HG02678 (cell line): ENCODE results near the gene FBXO3.
A peak's percentile ranks its signal among the peaks of the same experiment; 100 is the strongest.
"Not testable (repeated sequence)": the region's sequence is repeated elsewhere in the genome, so short reads cannot be mapped to it uniquely, and the experiment has no call there.

Source experiments
- ATAC-seq: cut with Tn5 transposase; IDR thresholded peaks from one replicate; pipeline ENCODE4 v1.9.1; 2021; ENCODE audit warnings: mild to moderate bottlenecking, moderate library complexity; ENCODE audit not compliant: unreplicated experiment

Gene FBXO3

DNA sequence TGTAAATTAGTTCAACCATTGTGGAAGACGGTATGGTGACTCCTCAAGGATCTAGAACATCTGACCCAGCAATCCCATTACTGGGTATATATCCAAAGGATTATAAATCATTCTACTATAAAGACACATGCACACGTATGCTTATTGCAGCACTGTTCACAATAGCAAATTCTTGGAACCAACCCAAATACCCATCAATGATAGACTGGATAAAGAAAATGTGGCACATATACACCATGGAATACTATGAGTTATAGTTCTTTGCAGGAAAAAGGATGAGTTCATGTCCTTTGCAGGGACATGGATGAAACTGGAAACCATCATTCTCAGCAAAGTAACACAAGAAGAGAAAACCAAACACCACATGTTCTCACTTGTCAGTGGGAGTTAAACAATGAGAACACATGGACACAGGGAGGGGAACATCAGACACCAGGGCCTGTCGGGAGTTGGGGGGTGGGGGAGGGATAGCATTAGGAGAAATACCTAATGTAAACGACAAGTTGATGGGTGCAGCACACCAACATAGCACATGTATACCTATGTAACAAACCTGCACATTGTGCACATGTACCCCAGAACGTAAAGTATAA, 45.2 kb downstream of the FBXO3 start:
- ATAC-seq: not testable (repeated sequence)

DNA sequence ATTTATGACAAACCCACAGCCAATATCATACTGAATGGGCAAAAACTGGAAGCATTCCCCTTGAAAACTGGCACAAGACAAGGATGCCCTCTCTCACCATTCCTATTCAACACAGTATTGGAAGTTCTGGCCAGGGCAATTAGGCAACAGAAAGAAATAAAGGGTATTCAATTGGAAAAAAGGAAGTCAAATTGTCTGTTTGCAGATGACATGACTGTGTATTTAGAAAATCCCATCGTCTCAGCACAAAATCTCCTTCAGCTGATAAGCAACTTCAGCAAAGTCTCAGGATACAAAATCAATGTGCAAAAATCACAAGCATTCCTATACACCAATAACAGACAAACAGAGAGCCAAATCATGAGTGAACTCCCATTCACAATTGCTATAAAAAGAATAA, 46.8 kb downstream of the FBXO3 start:
- ATAC-seq: not testable (repeated sequence)

DNA sequence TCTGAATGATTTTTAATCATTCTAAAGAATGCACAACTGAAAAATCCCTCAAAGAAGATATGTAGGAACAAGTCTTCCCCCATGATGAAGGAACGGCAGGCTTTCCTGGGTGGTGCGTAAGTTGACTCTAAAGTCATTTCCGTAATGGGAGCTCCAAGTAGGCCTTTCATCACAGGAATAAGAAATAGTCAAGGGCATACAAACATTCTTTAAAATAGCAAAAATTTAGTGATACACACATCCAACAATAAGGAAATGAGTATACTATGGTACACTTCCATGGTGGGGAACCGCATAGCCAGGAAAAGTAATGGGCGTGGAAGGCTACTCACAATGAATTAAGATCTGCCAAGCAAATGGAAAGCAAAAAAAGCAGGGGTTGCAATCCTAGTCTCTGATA, 48.8 kb downstream of the FBXO3 start:
- no peak for ATAC-seq

DNA sequence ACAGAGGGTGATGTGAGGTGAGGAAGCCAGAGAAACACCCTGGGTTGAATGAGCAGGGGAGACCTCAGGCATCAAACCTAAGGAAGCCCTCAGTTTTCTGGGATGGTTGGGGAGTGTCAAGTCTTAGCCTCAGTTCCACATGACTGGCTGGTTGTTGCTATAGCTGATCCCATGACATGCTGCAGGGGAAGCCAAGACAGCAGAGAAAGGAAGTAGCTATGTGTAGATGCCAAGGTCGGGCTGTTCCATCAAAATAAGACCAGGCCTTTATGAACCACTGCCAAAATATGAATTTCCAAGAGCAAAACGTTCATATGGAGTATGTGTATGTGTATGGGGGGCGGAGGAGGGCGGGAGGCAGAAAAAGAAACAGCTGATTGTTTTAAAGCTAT, 49.7 kb downstream of the FBXO3 start:
- ATAC-seq: no peak

DNA sequence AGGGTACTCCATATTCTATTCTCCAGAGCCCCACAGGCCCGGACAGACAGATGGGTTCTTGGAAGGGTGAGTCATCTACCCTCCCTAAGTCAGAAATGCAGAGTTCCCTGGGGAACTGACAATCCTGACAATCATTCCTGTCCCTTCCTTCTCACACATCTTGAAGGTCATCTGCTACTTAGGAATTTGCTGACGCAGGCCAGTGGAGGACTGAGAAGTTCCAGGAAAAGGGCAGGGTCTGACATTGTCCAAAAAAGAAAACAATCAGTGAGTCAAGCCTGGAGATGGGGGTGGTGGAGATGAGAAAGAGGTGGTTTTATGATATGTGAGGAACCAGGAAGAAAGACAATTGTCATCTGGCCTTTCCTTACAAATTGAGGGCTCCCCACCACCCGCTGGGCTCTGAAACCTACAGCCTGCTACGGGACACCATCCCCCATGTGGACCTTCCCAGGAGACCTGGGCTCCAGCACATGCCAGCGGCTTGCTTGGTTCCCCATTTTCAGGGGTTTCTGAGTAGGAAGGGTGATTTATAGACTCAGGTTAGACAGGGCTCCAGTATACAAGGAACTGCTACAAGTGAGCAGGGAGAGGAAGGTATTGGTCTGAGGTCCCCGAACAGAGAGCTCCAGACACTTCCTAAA, 51.0 kb downstream of the FBXO3 start:
- ATAC-seq: no peak

DNA sequence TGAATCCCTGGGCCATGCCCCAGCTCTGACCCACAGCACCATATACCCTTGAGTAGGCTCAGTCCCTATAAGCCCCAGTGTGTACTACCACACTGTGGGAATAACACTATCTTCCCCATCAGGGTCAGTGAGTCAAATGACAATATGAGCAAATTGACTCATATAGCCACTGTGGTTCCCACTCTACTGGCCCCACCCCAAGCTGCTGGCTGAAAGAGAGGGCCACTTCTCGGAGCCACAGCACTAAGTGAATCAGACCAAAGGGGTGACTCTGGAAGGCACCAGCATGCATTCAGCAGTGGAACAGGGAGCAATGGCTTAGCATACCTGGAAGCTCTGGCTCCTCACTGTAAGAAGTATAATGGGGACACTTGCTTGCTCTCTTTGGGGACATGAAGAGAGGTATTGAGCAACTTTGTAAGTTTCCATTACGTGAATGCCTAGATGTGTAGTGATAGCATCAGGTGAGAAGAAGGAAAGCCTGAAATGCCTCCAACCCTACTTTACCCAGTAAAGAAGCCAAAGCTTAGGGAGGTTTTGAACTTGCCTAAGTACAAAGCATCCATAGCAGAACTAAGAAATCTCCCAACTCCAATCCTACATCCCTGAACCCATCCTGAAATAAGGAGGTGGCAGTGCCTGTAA, 51.6 kb downstream of the FBXO3 start:
- peak; percentile 77 for ATAC-seq

DNA sequence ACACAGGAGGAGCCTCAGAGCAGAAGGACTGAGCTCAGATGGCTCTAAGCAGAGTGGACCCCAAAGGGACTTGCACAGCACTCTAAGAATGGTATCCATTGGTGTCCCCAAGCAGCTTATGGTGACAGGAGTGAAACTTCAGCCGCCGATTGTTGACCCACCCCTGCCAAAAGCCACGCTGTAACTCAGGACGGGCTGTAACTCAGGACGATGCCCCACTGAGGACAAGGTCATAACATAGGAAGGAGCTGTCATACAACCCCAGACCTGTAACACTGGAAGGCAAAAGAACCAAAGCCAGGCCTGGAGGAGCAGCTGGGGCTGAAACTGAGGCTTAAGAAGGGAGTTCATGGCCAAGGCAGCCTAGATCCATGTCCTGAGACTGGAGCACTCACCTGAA, 52.3 kb downstream of the FBXO3 start:
- no peak for ATAC-seq

DNA sequence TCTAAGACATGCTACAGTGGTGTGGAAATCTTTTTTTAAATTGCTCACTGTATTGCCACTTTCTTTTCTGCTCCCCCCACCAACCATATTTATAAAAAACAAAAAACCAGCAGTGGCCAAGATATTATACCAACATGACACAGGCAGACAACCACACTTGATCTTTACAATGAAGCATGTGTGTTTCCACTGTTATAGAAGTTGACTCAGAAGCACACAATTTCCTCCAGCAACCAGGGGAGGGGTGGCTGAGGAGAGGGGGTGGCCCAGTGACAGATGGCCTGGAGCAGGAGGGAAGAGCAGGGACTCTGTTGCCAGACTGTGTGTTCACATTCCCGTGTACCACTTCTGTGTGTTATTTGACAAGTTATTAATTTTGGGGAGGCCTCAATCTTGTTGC, 52.9 kb downstream of the FBXO3 start:
- no peak for ATAC-seq

DNA sequence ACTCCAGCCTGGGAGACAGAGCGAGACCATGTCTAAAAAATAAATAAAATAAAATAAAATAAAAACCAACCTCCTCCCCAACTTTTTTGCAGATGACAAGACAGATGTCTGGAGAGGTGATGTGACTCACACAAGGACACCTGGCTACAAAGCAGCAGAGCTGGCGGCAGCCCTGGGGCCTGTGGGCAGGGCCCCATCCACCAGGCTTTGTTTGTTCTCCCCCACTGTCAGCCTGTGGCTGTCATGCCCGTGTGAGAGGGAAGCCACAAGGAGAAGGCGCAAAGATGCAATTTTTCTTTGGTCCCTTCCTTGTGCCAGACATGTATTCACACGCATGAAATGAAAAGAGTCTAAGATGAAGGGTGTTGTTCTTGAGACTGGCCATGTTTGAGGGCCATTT, 54.7 kb downstream of the FBXO3 start:
- ATAC-seq: no peak

DNA sequence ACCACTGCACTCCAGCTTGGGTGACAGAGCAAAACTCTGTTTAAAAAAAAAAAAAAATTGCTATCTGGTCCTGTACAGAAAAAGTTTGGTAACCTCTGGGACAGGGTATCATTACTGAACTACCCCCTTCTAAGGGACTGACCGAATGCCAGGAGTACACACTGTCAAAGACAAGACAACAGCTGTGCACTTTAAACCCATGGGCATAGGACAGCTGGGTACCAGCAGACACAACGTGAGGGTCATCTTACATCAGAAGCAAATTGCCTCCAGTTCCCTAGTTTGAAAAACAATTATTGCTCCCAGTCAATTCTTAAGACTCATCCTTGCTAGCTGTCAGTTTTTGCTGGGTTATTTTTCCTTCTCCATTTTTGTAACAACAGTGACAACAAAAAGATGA, 55.9 kb downstream of the FBXO3 start:
- no peak for ATAC-seq

DNA sequence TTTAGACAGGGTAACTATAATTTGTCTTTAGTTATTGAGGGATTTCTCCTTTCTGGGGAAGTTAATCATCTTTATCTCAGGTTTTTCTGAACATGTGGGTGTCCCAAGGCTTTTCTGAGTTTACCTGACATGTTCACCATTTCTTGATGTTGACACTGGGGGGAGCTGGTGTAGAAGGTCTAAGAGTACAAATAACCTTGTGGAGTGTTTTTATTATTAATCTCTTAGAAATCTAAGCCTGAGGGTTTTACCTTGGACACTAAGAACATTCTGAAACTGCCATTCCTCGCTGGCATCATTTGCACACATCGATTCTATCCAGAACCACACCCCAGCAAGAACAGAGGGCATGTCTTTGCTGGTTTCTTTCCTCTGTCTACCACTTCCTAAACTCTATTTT, 58.1 kb downstream of the FBXO3 start:
- no peak for ATAC-seq

DNA sequence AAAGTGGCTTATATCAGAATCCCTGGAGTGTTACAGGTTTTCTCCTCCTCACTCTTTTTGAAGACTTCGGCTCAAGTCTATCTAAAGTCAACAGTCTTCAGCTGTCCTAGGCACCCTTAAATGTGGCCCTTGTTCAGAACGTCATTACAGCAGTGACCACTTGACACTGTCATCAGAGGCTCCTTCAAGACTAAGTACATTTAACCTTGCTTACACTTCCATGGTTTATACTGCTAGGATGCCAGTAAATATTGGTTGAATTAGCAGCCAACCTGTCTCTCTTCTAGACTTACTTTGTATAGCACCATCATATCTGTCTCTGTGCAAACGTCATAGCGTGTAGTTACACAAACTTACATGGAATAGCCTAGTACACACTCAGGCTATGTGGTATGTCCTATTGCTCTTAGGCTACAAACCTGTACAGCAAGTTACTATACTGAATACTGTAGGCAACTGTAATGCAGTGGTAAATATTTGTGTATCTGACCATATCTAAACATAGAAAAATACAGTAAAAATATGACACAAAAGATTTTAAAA, 60.4 kb downstream of the FBXO3 start:
- no peak for ATAC-seq

DNA sequence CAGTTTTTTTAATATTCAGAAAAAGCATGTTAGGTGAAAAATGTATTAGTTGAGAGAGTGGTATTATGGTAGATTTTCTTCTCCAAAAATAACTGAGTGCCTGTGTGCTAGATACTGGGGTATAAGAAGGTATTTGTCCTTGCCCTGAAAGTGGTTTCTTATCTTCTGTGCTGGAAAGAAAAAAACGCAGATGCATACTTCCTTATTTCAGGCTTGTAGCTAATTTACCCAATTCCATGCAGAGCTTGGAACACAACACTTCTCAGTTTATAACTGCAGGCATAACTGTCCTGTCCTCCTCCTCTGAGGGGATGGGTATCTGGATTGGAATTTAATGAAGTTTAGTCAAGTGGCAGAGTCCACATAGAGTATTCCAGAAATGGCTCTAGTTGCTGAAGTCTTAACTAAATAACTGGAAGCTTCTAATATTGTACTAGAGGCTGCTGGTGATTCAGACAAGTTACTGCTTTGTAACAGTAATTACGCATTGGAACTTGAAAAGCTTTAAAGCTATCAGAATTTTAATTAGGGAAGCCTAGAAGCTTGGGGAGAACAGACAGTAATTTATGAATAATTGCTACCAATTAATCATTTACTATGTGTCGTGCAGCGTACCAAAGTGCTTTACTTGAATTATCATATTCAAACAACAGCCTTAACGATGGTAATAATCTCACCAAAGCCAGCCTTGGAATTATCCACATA, 61.0 kb downstream of the FBXO3 start:
- no peak for ATAC-seq

DNA sequence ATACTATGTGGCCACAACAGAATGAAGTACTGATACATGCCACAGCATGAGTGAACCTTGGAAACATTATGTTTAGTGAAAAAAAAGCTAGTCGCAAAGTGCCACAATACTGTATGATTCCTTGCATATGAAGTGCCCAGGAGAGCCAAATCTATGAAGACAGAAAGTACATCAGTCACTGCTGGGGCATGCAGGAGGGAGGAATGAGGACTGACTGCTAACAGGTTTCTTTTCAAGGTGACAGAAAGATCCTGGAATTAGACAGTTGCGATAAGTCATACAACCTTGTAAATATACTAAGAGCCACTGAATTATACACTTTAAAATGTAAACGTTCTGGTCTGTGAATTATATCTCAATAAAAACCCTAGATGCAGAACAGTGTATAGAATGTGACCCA, 61.9 kb downstream of the FBXO3 start:
- no peak for ATAC-seq

DNA sequence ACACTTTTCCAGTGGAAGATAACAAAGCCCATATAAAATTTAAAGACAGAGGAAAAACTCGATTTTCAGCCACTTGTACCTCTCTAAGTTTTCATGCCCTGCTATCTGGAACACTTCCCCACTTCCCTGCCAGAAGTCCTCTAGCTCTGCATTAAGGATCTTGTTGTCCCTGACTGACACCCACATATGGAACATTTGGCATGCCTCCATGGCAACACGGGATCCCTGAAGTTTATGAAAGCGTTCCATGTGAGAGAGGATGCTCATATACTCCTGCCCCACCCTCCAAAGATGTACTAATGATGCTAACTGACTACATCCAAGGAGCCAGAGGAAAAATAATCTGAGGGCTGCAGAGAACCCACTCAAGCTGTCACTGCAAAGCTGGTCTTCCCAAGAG, 64.9 kb downstream of the FBXO3 start:
- no peak for ATAC-seq

DNA sequence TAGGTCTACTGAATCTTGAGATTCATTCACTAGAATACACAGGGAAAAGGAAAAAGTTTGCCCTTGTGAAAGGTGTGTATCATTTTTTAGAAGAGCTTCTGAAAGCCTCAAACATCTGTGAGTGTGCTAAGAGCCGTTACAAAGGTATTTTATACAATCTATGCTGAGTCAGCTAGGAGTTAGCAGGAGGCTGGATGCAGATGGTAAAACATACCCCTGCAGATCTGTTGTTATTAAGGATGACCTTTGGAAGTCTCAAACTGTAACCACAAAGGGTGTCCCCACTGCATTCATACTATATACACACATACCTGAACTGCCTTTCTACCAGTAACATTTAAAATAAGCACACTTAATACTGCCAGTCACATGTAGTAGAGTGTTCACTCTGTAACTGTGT, 65.3 kb downstream of the FBXO3 start:
- ATAC-seq: no peak

DNA sequence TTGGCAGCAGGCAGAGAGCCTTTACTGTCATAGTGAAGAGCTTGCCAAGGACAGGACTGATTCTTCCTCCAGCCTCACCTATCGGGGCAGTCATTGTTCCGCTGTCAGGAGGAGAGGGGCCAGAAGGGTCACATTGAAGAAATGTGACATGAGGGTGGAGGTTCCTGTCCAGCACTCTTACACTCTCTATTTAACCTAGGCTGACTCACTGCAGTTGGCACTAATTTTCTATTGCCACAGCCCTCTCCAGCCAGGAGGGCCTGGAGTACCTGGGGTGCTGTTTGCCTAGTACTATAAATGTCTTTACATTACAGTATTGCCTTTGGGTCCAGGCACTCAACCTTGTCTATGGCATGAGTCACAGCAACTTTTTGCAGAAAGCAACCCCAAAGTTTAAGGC, 66.5 kb downstream of the FBXO3 start:
- not testable (repeated sequence) for ATAC-seq

DNA sequence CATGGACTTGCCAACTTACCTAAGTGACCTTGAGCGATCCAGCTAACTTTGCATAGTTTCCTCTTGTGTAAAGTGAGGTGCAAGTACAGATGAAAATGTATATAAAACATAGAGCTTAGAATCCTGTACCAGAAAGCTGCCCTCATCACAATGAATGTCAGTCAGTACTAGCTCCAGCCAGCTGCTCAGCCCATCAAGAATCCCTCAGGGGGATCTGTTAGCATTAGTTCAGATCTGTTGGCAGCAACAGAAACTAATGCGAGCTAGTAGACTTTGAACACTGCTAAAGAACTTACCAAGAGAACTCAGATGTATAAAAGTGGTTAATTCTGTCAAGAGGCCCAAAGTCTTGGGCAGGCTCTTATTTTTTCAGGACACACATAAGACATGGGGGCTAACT, 67.4 kb downstream of the FBXO3 start:
- no peak for ATAC-seq

DNA sequence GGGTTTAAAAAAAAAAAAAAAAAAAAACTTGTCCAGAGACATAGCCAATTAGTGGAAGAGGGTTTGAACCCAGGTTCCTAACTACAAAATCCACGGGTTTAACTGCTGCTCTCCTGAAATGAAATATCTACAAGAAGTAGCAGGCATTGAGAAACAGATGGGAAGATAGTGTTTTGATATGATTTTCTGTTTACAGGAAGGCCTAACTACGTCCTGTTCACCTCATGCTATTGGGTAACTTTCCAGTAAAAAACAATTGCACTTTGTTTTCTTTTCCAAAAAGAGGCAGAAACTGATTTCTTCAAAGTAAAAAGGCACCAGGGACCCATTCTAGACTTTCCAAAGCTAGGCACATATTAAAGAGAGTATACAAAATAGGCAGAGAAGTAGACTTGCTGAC, 67.8 kb downstream of the FBXO3 start:
- ATAC-seq: no peak

DNA sequence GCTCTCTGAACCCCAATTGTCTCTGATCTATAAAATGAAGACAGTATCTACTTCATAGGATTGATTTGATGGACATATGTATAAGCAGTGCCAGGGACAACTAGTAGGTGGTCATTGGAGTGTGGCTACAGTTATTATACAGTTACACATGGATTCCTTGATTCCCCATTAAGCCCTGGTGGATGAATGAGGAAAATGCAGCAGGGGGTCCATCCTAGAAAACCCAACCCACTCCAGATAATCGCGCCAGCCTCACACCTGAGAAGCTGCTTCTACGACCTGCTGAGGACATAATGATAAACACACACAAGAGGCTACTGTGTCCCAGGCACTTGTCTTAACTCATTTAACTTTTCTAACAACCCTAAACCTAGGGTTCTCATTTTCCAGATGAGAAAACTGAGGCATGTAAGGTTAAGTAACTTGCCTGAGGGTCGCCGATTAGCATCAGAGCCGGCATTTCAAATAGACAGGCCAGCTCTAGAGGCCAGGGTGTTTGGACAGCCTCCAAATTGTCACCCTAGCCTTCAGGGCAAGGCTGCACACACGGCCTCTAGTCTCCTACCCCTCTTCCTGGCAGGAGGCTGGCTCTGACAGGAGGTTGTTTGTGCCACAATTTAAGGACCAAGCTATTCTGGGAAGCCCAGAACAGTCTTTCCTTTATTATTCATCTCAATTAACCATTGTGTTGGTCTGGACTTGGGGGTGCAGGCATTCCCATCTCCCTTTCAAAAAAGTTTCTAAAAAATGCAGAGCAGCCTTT, 69.9 kb downstream of the FBXO3 start:
- no peak for ATAC-seq

DNA sequence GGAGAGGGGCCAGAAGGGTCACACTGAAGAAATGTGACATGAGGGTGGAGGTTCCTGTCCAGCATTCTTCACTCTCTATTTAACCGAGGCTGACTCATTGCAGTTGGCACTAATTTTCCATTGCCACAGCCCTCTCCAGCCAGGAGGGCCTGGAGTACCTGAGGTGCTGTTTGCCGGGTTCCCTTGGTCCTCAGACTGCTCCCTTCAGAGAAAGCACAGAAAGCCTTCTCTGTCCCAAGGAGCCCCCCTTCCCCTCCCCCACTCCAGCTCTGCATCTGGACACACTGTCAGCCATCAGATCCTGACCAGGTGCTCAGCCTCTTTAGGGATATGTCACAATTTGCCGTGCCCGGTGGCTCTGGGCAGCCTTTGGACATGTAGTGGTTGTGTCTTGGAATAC, 70.5 kb downstream of the FBXO3 start:
- ATAC-seq: no peak
